A673 (cell line): ENCODE data around the gene TMX3. TPM values are rescaled to one million over a fixed set of nuclear protein-coding genes. Genes with fewer than 3 reads are reported as not detected.

Experiments used
- BruUV-seq: library from RNA; stranded (reverse); fragments of 400-500 nt; replicated peaks from 2 replicates; lab custom pipeline; 2021; lab: Mats Ljungman, UMichigan
- CTCF ChIA-PET: fragments of 300-600 bp; sonication (Branson Sonifier 250); formaldehyde crosslinking; loops from one replicate; lab custom pipeline; 2022; ENCODE audit warnings: antibody characterized with exemption; lab: Charles Lee
- POLR2A ChIA-PET: fragments of 300-600 bp; sonication (Branson Sonifier 250); formaldehyde crosslinking; loops from one replicate; lab custom pipeline; 2022; ENCODE audit warnings: antibody characterized with exemption; ENCODE audit not compliant: low non-redundant PET; lab: Charles Lee
- DNase-seq: peaks from one replicate; pipeline ENCODE4 v3.0.0-alpha.2; 2015; ENCODE audit warnings: low spot score
- H3K27ac ChIP-seq: fragments of 200-600 bp; sonication (generic); 2 replicates; pipeline ENCODE4 v1.5.1; 2016; ENCODE audit warnings: mixed run types, low read depth, mild to moderate bottlenecking, mixed read lengths, antibody characterized with exemption, low read length; ENCODE audit not compliant: poor library complexity, severe bottlenecking
- H3K27me3 ChIP-seq: fragments of 200-600 bp; sonication (generic); replicated peaks from 2 replicates; pipeline ENCODE4 v1.6.1; 2017; ENCODE audit warnings: mixed run types, low read depth, mild to moderate bottlenecking, mixed read lengths, antibody characterized with exemption, low read length; ENCODE audit not compliant: insufficient read depth, poor library complexity
- H3K36me3 ChIP-seq: fragments of 200-600 bp; sonication (generic); 2 replicates; pipeline ENCODE4 v1.6.1; 2016; ENCODE audit warnings: mixed run types, mild to moderate bottlenecking, mixed read lengths, antibody characterized with exemption, low read length; ENCODE audit not compliant: insufficient read depth, poor library complexity, severe bottlenecking
- H3K4me1 ChIP-seq: fragments of 200-600 bp; sonication (generic); 2 replicates; pipeline ENCODE4 v1.6.1; 2017; ENCODE audit warnings: mixed run types, mild to moderate bottlenecking, mixed read lengths, antibody characterized with exemption, low read length; ENCODE audit not compliant: insufficient read depth, poor library complexity, severe bottlenecking
- H3K4me3 ChIP-seq: fragments of 200-600 bp; sonication (generic); 2 replicates; pipeline ENCODE4 v1.5.1; 2016; ENCODE audit warnings: low read depth, mixed run types, mild to moderate bottlenecking, mixed read lengths, low read length; ENCODE audit not compliant: poor library complexity, severe bottlenecking
- H3K9me3 ChIP-seq: fragments of 200-600 bp; sonication (generic); 2 replicates; pipeline ENCODE4 v1.6.1; 2016; ENCODE audit warnings: mixed run types, low read depth, mild to moderate bottlenecking, mixed read lengths, antibody characterized with exemption, low read length; ENCODE audit not compliant: poor library complexity, severe bottlenecking
- EZH2 ChIP-seq: fragments of 200-600 bp; sonication (generic); IDR thresholded peaks from 2 replicates; pipeline ENCODE4 v1.6.1; 2017; ENCODE audit warnings: borderline replicate concordance, low read depth, mild to moderate bottlenecking, mixed read lengths, antibody characterized with exemption, low read length; ENCODE audit not compliant: poor library complexity, severe bottlenecking
- intact Hi-C: fragments of 100-400 bp; cut with micrococcal nuclease; formaldehyde crosslinking; loops from one replicate; pipeline ENCODE4 v1.10.0; 2022; ENCODE audit not compliant: unreplicated experiment
- total RNA-seq: library from RNA; stranded (reverse); gene quantifications from 2 replicates; pipeline ENCODE4 v1.2.3, GENCODE V29; 2021
- TF ChIP-seq, protein P1 (sequence below): fragments of 300-800, 200-600 bp; sonication (generic); conservative IDR thresholded peaks from 2 replicates; pipeline ENCODE4 v1.5.1; 2017; ENCODE audit warnings: low read depth, mild to moderate bottlenecking, antibody characterized with exemption, low read length, moderate library complexity, mixed read lengths

TMX3 gene
- total RNA-seq, 1 experiment from 2014 or later: 56.0 TPM

DNA sequence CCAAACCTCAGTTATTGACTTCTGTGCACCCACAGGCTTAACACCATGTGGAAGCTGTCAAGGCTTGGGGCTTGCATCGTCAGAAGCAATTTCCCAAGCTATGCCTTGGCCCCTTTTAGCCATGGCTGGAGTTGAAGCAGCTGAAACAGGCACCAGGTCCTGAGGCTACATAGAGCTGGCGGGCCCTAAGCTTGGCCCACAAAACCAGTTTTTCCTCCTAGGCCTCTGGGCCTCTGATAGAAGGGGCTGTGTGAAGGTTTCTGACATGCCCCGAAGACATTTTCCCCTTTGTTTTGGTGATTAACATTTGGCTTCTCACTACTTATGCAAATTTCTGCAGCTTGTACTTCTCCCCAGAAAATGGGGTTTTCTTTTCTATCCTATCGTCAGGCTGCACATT, 9.1 kb upstream of the TMX3 start:
- no peaks in the 10 kb centered on the region for H3K36me3 ChIP-seq
- no peak overlapping the region for H3K4me3 ChIP-seq
- no peaks in the 10 kb centered on the region for H3K9me3 ChIP-seq
- CTCF ChIA-PET: no interaction called here
- POLR2A ChIA-PET: no interaction called here
- intact Hi-C loops: no loop called here
- no peak for DNase-seq
- no peaks in the 10 kb centered on the region for H3K27me3 ChIP-seq
- no peak for TF ChIP-seq EZH2
- TF ChIP-seq, protein P1, sequence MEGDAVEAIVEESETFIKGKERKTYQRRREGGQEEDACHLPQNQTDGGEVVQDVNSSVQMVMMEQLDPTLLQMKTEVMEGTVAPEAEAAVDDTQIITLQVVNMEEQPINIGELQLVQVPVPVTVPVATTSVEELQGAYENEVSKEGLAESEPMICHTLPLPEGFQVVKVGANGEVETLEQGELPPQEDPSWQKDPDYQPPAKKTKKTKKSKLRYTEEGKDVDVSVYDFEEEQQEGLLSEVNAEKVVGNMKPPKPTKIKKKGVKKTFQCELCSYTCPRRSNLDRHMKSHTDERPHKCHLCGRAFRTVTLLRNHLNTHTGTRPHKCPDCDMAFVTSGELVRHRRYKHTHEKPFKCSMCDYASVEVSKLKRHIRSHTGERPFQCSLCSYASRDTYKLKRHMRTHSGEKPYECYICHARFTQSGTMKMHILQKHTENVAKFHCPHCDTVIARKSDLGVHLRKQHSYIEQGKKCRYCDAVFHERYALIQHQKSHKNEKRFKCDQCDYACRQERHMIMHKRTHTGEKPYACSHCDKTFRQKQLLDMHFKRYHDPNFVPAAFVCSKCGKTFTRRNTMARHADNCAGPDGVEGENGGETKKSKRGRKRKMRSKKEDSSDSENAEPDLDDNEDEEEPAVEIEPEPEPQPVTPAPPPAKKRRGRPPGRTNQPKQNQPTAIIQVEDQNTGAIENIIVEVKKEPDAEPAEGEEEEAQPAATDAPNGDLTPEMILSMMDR: no peak
- no peak overlapping the region for H3K27ac ChIP-seq
- BruUV-seq: no TSS peak
- peaks cover 9% of the 10 kb centered on the region for H3K4me1 ChIP-seq

DNA sequence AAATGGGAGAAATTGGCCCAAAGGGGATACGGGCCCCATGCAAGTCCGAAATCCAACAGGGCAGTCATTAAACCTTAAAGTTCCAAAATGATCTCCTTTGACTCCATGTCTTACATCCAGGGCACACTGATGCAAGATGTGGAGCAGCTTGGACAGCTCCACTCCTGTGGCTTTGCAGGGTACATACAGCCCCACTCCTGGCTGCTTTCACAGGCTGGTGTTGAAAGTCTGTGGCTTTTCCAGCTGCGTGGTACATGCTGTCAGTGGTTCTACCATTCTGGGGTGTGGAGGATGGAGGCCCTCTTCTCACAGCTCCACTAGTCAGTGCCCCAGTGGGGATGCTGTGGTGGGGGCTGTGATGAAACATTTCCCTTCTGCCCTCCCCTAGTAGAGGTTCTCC, 8.6 kb upstream of the TMX3 start:
- CTCF ChIA-PET: no interaction called here
- no peak for TF ChIP-seq EZH2
- TF ChIP-seq, protein P1: no peak

DNA sequence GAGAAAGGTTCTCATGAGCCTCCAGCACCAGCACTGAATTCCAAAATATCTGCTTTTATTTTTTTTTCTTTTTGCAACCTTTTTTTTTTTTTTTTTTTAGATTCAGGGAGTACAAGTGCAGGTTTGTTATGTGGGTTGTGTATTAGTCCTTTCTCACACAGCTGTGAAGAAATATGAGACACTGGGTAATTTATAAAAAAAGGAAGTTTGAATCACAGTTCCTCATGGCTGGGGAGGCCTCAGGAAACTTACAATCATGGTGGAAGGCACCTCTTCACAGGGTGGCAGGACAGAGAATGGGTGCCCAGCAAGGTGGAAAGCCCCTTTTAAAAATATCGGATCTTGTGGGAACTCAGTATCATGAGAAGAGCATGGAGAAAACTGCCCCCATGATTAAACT, 7.9 kb upstream of the TMX3 start:
- H3K4me3 ChIP-seq: no peak overlapping the region
- H3K27ac ChIP-seq: no peak overlapping the region
- ChIA-PET CTCF (no interaction called here), POLR2A (no interaction called here)
- TF ChIP-seq, protein P1: no peak
- no peak for TF ChIP-seq EZH2
- no peaks in the 10 kb centered on the region for H3K36me3 ChIP-seq
- intact Hi-C loops: no loop called here
- no TSS peak for BruUV-seq
- no peak for DNase-seq
- no peaks in the 10 kb centered on the region for H3K27me3 ChIP-seq
- H3K4me1 ChIP-seq: no peaks in the 10 kb centered on the region
- no peaks in the 10 kb centered on the region for H3K9me3 ChIP-seq

More for the DNA sequence above, 8.6 kb upstream of the TMX3 start:
- intact Hi-C loops: no loop called here
- no peak for DNase-seq
- POLR2A ChIA-PET: no interaction called here
- no TSS peak for BruUV-seq
- Histone ChIP-seq H3K4me1 (peaks cover 4% of the 10 kb centered on the region), H3K27me3 (no peaks in the 10 kb centered on the region), H3K27ac (no peak overlapping the region), H3K4me3 (no peak overlapping the region), H3K36me3 (no peaks in the 10 kb centered on the region), H3K9me3 (no peaks in the 10 kb centered on the region)
